Limb (tissue), 2 donors: ENCODE results near the gene UQCRQ.
A peak's percentile ranks its signal among the peaks of the same experiment; 100 is the strongest.

ENCODE experiments used
- DNase-seq, 2 donors: peaks; one replicate each; pipeline ENCODE4 v3.0.0-alpha.2; 2016; ENCODE audit errors: extremely low spot score in 2 of 2

Gene UQCRQ

DNA sequence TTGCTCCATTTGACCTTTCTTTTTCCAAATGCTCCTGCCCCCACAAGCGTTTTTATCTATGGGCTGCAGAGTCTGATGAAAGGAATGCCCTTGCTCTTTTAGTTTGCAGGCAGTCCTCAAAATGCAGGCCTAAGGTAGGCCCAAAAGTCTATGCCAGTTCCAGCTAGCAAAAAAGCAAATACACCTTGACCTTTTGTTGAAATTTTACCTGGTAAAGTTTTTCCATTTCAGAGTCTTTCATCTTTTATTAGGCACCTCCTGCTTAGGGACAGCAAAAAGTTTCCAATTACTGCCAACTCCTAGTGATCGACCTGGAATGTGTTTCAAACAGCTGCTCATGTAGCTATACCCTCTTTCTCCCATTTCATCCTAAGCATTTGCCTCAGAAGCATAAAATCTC, 4.4 kb downstream of the UQCRQ start:
- no peak for DNase-seq

DNA sequence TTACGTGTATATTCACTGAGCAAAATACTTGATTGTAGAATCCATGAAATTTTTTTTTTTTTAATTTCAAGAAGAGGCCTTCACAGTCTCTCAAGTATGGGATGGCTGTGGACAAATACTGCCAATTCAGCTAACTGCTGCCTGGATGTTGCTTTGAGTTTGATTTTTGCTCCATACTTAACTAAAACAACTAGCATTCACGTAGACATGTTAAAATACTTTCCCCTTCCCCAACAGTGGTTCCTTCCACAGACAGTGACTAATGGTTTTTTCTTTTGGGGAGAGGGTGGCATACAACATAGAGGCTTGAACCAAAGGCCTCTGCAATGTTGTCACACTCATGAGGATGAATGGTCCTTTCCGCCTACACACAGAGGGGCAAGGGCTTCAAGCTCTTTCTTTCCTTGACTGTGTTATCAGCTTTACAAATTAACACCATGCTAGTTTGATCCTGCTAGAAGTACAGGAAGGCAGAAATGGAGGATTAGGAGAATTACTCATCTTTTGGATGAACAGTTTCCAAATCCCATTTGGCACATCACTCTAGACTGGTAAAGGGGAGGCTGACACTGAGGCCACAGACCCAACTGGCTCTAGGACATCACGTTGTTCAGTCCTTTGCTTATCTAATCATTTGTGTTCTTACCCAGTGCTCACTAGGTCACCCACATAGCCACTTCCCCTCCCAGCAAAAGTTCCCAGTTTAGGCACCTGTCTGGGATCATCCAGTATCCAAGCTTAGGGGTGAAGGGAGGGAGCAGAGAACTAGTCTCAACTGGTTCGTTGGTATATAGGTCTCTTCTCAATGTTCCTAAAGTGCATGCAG, 5.2 kb downstream of the UQCRQ start:
- DNase-seq, result no peak

DNA sequence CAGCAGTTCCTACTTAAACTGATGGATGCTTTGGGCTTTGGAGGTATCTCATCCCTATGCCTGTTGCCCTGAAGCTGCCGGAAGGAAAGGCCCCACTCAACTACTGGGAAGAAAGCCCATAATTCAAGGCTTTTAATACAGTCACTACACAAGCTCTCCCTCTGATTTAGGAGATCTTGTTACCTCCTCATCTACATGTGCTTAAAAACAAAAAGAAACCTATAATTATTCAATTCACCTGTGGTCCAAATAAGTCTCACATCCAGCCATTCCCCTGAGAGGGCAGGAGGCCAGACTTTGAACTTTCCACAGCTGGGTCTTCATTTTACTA, 6.3 kb downstream of the UQCRQ start:
- no peak for DNase-seq

DNA sequence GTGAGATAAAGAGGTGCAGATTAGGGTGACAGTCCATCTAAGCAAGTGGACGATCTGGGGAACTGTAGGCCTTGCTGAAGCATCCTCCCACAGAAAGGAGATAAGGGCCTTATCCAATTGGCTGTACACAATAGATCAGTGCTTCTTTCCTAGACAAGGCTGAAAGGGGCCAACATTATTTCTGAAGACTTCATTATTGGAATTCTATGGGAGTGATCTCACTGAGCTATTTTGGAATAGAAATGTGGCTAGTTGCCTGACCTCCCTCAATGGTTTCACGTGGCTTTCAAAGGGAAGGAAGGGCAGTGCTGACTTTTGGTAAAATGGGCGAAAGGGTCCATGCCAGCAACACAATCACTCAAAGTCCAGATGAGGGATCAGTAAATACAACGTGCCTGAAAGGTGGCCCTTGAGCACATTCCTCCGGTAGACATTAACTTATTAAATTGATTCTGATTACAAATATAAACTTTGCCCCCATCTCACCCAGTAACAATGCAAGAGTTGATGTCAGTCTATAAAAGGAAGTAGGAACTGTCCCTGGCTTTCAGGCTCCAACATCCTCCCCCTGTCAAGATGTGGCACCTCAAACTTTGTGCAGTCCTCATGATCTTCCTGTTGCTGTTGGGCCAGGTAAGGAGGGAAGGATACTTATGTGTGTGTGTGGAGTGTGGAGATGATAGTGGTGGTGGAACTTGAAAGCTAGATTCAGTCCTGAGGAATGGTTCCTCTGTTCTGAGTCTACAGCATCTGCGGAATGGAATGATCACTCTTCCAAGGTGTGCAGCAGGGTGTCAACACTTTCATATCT, 6.9 kb downstream of the UQCRQ start, which contains the start of gene LEAP2:
Gene LEAP2 (plus strand): TSS at position 550 of the 811 bp plus-strand sequence. CDS start 27 bp downstream, at position 577.
- no peak for DNase-seq

DNA sequence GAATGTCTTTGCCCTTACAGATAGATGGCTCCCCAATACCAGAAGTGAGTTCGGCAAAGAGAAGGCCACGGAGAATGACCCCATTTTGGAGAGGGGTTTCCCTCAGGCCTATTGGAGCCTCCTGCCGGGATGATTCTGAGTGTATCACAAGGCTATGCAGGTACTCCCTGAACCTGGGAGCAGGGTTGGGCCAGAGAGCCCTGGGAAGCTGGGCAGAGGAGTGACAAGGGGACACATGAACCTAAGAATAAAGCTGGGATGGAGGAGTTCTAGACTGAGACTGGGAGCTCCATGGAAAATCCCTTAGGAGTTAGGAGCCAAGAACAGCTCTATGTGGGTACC, 7.5 kb downstream of the UQCRQ start:
- DNase-seq, result no peak

DNA sequence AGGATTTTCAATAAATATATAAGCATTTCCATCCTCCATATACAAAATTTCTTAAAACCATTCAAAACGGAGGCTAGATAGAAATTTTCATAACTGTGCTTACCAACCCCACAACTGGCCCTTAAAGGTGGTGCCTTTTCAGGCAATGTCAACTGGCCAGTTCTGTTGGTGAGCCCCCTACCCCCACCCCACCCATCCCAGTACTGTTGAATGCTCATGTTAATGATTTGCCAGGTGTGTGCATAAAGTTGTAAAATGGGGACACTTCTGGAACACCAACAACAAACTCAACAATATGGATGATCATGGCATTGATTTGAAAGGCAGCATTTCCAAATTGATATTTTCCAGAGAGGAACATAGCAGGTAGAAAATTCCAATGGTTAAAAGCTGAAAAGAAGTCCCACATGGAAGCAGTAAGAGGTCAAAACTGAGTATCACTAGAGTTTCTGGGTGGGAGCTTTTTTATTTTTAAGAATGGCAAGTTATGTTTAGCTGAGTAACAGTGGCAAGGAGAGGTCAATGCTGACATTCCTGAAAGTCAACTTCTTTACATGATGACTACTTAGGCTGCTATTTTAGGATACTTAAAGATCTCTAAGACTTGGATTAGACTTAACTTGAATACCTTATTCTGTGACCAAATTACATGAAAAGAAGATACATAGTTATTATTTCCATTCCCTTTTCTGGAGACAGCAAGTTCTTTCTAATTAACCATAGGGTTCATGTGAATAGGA, 9.7 kb downstream of the UQCRQ start:
- no peak for DNase-seq

DNA sequence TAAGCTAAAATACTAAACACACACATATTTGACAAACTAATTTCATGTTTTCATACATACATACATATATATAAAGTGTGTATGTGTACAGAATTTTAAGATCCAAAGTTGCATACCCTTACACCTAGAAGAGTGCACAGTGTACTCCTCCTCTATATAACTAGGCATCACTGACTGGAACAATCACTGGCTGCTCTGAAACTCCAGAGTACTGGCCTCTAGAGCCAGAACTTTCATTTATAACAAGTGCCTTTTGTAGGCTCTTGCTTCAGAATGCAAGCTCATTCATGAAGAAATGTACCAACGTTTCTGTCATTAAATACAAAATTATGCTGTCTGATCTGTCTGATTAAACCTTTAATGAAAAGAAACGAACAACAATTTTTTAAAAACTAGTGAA, 11.0 kb downstream of the UQCRQ start:
- DNase-seq, result no peak

DNA sequence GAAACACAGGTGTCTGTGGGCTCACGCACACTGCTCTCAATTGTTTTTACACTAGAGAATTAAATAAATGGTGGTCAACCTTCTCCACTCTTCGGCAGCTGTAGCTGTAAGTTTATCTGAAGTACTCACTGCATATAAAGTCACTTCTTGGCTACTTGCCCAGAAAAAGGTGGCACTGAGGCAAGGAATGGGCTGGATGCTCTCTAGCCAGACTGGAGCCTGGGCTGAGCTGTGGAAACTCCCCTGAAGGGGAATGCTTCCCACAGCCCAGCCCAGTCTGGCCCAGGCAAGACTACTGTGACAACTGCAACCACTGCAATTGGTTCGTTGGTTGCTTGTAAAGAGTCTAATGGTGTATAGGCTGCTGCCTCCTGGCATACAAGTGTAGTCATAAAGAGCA, 11.5 kb downstream of the UQCRQ start:
- DNase-seq, result no peak

DNA sequence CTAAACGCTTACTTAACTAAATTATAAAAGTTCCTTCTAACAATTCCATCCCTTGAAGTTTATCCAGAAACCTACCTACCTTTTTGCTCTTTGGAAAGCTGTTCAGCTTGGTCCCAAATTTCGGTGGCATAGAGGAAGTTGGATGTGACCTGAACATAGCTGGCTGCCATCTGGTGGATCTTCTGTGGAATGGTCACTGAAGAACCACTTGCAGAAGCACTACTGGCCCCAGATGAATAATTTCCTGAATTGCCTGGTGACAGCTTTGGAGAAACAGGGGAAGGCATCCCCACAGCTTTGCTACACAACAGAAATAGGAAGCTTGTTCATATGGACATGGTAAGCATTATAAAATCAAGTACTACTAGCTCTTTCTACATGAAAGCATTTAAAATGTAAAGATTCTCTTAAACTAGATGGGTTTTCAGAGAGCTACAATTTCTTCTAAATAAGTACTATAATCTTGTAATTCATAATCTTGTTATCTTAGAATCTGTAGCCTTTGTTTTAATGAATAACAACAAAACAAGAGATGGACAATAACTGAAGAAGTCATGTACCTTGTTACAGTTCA, 16.9 kb downstream of the UQCRQ start:
- DNase-seq, result peak in 1 of 2 donors; percentile 50

DNA sequence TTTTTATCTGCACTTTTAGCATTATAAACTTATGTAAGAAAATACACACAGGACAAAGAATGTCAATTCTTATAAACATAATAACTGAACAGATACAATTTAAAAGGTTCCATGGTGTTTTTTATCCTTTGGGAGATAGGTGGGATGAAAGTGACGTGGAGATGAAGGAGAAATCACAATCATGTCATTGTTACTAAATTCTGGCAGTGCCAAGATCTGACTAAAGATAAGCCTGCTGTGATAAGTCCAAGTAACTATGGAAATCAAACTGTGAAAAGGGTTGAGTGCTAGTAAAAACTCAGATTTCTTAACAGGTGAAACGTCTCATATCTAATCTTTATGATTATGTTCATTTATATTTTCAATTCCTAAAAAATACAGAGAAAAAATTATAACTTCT, 18.1 kb downstream of the UQCRQ start:
- no peak for DNase-seq

DNA sequence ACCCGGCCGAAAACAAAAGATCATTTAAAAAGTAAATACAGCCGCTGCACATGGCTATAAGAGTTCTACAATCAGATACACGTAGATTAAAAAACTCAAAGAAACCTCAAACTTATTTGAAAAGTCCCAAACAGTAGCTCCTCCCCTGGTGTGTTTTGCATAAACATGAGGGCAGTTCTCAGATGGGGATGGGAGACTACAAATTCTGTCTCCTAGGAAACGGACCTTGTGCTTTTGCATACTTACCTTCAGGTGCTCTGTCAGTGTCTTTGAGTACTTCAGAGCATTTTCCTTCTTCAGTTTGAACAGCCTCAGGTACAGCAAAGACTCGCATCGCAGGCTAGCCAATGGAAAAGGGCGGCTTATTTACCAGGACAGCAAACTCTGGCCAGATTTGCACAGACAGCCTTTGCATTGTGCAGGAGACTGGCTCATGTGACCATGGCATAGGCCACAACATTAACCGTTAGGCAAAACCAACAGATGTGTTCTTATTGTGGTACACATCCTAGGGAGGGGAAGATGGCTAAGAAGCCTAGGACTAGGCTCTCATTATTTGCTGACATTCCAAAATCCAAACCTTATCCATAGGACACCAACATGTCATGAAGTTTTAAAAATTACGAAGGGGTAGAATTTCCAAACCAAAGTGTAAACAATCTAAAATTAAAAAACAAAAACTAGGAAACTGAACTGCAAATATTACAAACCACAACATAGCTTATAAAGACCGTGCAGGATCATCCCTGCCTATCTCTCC, 19.8 kb downstream of the UQCRQ start:
- no peak for DNase-seq

DNA sequence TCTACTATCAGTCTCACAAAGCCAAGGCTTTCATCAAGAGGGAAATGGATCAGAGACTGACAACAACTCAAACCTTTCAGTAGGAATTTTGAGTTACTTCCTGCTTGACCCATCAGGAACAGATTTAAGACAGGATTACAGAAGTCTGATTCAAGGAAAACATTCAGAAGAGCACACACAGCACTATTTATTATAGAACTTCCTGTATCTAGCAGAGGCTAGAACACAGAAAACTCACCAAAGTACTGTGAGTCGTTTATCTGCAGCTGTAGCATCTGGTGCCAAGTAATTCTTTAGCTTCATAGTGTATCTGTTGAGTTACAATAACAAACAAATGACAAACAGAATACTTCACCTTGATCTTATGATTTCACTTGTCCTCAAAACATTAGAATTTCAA, 20.8 kb downstream of the UQCRQ start:
- DNase-seq, result no peak

DNA sequence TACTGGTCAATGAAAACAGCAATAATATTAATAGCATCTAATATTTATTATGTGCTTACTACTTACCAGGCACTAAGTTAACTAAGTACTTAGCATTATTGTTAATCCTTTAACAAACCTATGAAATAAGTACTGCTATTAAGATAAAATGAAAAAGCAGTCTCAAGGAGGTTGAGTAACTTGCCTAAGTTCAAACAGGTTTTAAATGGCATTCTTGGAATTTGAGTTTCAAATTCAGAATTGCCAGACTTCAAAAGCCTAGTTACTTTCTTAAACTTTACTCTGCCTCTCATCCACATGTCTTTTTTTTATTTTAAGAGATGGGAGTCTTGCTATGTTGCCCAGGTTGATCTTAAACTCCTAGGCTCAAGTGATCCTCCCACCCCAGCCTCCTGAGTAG, 23.1 kb downstream of the UQCRQ start:
- DNase-seq, result no peak

DNA sequence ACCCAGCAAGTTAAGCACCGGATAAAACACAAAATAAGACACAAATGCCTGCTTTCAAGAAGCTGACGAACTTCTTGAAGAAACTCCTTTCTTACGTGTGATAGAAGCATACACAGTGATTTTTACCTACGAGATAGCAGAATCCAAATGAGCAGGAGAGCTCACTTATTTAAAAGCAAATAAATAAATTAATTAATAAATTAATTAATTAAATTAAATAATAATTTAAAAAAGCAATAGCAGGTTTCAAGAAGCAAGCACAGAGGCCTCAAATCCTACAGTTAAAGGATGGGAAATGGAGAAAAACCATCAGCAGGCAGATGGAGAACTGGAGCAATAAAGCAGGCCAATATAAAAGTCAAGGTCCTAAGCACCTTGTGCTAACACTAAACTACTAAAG, 24.4 kb downstream of the UQCRQ start:
- no peak for DNase-seq

DNA sequence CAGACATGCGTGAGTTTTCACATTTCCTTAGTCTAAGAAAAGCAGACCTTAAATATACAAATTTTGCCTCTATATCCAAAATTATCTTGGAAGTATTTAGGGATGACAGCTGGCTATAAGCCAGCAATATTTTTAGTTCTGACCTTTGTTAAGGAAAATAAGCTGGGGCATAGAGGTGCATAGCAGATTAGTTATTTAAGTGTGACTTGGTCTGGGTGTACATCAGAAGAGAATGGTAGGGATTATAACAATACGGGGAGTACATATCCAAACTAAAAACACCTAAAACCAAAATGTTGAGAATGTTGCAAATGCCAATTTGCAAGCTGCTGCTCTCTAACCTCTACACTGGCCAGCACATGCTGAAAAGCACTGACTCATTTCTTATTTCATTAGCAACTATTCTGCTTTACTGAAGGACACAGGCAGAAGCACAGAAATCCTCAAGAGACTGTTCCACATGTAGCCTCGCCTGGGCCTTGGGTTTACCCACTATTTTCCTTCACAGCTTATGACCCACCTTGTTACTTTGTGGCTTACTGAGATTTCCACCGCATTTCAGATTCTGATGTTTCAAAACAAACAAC, 29.4 kb downstream of the UQCRQ start:
- DNase-seq, result no peak

DNA sequence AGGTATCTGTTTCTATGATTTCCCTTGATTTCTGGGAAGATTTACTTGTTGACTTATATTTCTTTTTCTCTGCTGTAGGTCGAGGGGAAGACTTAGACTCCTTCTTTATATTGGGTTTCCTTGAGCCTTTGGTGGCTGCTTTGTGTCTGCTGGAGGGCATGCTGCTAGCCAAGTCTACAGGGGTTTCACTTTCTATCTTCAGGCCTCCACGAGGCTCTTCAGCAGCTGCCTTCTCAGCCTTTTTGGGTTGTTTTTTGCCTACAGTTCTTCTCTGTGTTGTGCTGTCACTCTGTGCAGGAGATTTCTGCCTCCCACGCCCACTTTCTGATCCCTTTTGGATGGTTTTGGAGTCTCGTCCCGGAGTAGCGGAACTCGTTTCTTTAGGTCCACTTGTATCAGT, 30.2 kb downstream of the UQCRQ start:
- no peak for DNase-seq

DNA sequence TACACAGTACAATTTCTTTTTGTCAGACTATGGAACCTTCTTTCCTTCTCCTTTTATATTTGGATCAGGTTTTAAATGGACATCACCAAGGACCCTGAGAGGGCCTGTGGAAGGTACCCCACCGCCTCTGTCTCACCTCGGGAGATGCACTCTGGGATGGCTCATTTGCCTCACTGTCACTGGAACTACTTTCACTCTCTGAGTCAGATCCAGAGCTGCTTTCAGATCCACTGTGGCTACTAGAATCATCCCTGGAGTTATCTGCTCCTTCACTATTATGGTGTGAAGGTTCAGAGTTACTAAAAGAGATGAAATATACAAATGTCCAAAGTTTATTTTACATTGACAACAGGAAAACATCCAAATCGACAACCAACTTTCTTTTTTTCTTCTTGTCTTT, 31.7 kb downstream of the UQCRQ start:
- DNase-seq, result no peak

DNA sequence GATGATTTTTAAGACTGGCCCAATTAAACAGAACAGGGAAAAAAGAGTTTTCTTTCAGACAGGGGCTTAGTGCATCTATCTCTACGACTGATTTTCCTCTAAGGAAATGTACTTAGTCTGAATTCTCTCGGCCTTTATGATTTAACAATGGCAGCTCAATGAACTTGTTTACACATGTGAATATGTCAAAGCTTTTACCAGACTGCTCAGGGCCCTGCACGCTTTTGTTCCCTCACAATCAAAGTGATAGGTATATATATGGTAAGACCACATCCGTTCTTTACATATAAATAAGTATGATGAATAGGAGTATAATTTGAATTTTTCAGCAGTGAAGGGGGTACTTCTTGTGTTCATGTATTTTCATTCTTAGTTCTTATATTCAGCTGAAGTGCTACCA, 34.6 kb downstream of the UQCRQ start:
- no peak for DNase-seq

DNA sequence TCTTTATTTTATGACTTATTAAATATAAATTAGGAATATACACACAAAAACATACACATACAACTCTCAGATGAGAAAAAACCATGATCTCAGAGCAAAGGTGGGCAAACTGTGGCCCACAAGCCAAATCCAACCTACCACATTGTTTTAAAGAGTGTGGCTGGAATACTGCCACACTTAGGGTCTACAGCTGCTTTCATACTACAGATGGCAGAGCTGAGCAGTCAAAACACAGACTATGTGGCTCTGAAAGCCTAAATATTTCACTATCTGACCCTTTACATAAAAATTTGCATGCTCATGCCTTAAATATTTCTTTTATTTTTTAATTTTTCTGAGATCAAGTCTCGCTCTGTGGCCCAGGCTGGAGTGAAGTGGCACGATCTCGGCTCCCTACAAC, 35.3 kb downstream of the UQCRQ start:
- DNase-seq, result no peak

DNA sequence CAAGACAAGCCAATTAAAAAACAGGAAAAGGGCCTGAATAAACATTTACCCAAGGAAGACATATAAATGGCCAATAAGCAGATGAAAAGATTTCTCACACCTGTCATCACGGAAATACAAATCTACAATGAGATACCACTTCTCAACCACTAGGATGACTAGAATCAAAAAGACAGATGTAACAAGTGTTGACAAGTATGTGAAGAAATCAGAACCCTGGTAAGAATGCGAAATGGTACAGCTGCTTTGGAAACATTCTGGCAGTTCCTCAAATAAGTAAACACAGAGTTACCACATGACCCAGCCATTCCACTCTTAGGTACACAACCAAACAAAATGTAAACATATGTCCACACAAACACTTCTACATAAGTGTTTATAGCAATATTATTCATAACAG, 39.5 kb downstream of the UQCRQ start:
- DNase-seq, result no peak

DNA sequence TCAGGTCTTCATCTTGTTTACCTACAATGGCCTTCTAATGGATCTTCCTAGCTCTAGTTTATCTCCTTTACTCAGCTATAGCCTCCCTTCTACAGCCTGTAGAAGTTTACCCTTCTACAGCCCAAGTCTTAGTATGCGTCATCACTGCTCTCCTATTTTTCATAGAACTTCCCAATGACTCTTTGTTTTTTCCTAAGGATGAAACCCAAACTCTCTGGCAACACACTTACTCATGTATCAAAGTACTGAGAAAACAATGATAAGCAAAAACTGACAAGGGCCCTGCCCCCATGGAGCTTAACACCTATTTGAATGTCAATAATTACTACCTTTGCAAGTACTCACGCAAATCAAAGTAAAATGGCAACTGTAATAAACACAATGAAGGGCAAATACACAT, 40.7 kb downstream of the UQCRQ start:
- DNase-seq, result no peak
